DOHH2 (cell line): ENCODE data around the gene FYCO1.

Experiments
- H3F3A ChIP-seq: fragments of 200-600 bp; sonication (generic), shearing (Covaris generic); 2 replicates; pipeline ENCODE4 v1.6.0; 2016; ENCODE audit warnings: antibody characterized with exemption, mild to moderate bottlenecking; ENCODE audit not compliant: control insufficient read depth, insufficient read depth
- H3K27ac ChIP-seq: fragments of 200-600 bp; sonication (generic); 2 replicates; pipeline ENCODE4 v1.5.1; 2014; ENCODE audit warnings: low read depth, mild to moderate bottlenecking, low read length, moderate library complexity
- H3K27me3 ChIP-seq: fragments of 200-600 bp; sonication (generic); 2 replicates; pipeline ENCODE4 v1.6.1; 2014; ENCODE audit warnings: mild to moderate bottlenecking, low read length, mixed read lengths; ENCODE audit not compliant: control insufficient read depth
- H3K36me3 ChIP-seq: fragments of 200-600 bp; sonication (generic); 2 replicates; pipeline ENCODE4 v1.6.1; 2014; ENCODE audit warnings: mild to moderate bottlenecking, low read length, moderate library complexity, mixed read lengths; ENCODE audit not compliant: control insufficient read depth
- H3K4me1 ChIP-seq: fragments of 200-600 bp; sonication (generic); 2 replicates; pipeline ENCODE4 v1.6.1; 2014; ENCODE audit warnings: mild to moderate bottlenecking, low read length, mixed read lengths; ENCODE audit not compliant: control insufficient read depth
- H3K4me2 ChIP-seq: fragments of 200-600 bp; sonication (generic); 2 replicates; pipeline ENCODE4 v1.6.0; 2014; ENCODE audit warnings: mild to moderate bottlenecking, low read length, moderate library complexity
- H3K4me3 ChIP-seq: fragments of 200-600 bp; sonication (generic); 2 replicates; pipeline ENCODE4 v1.5.1; 2014; ENCODE audit warnings: mild to moderate bottlenecking, low read length, mixed read lengths
- H3K79me2 ChIP-seq: fragments of 200-600 bp; sonication (generic); 2 replicates; pipeline ENCODE4 v1.6.1; 2014; ENCODE audit warnings: mild to moderate bottlenecking, low read length, mixed read lengths; ENCODE audit not compliant: control insufficient read depth
- H3K9me2 ChIP-seq: fragments of 200-600 bp; sonication (generic); replicated peaks from 2 replicates; pipeline ENCODE4 v1.6.1; 2014; ENCODE audit warnings: mild to moderate bottlenecking, low read length, mixed read lengths; ENCODE audit not compliant: control insufficient read depth
- H3K9me3 ChIP-seq: fragments of 200-600 bp; sonication (generic); 2 replicates; pipeline ENCODE4 v1.6.1; 2014; ENCODE audit warnings: antibody characterized with exemption, low read length, mixed read lengths; ENCODE audit not compliant: control insufficient read depth, insufficient read depth
- H4K20me1 ChIP-seq: fragments of 200-600 bp; sonication (generic); 2 replicates; pipeline ENCODE4 v1.6.0; 2014; ENCODE audit warnings: low read depth, mild to moderate bottlenecking, antibody characterized with exemption, low read length, moderate library complexity; ENCODE audit not compliant: control insufficient read depth, insufficient read depth
- CTCF ChIP-seq: fragments of 200-600 bp; sonication (generic); IDR thresholded peaks from one replicate; pipeline ENCODE4 v1.5.1; 2014; ENCODE audit warnings: antibody characterized with exemption, mild to moderate bottlenecking, low read depth, low read length; ENCODE audit not compliant: poor library complexity, severe bottlenecking
- EZH2phosphoT487 ChIP-seq: fragments of 200-600 bp; sonication (generic); IDR thresholded peaks from 2 replicates; pipeline ENCODE4 v1.6.1; 2017; ENCODE audit warnings: borderline replicate concordance, mild to moderate bottlenecking, antibody characterized with exemption, low read length, moderate library complexity, mixed read lengths

Gene FYCO1

GRCh38 chr3:45947361-45947760 is 48.3 kb downstream of the FYCO1 start:
- Histone ChIP-seq H3K4me2 (no peak overlapping the region), H3K36me3 (peaks cover 42% of the 10 kb centered on the region)

DNA sequence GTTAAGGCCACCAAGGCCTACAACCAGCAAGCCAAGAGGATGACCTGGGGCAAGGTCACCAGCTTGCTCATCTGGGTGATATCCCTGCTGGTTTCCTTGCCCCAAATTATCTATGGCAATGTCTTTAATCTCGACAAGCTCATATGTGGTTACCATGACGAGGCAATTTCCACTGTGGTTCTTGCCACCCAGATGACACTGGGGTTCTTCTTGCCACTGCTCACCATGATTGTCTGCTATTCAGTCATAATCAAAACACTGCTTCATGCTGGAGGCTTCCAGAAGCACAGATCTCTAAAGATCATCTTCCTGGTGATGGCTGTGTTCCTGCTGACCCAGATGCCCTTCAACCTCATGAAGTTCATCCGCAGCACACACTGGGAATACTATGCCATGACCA is 48.7 kb downstream of the FYCO1 start:
- Histone ChIP-seq H3K36me3 (peaks cover 42% of the 10 kb centered on the region), H3K4me2 (no peak overlapping the region), H3F3A (no peaks in the 10 kb centered on the region), H3K79me2 (no peaks in the 10 kb centered on the region), H3K4me3 (no peak overlapping the region), H4K20me1 (no peaks in the 10 kb centered on the region), H3K9me3 (no peaks in the 10 kb centered on the region), H3K9me2 (no peaks in the 10 kb centered on the region), H3K27me3 (no peaks in the 10 kb centered on the region), H3K4me1 (no peaks in the 10 kb centered on the region), H3K27ac (no peak overlapping the region)
- TF ChIP-seq EZH2phosphoT487 (no peak), CTCF (no peak)

More at GRCh38 chr3:45947361-45947760, 48.3 kb downstream of the FYCO1 start:
- H3K79me2 ChIP-seq: no peaks in the 10 kb centered on the region
- H3K4me3 ChIP-seq: no peak overlapping the region
- H3K4me1 ChIP-seq: no peaks in the 10 kb centered on the region
- H3F3A ChIP-seq: no peaks in the 10 kb centered on the region
- TF ChIP-seq EZH2phosphoT487: no peak
- TF ChIP-seq CTCF: no peak
- no peaks in the 10 kb centered on the region for H3K27me3 ChIP-seq
- no peak overlapping the region for H3K27ac ChIP-seq
- no peaks in the 10 kb centered on the region for H3K9me2 ChIP-seq
- H3K9me3 ChIP-seq: no peaks in the 10 kb centered on the region
- no peaks in the 10 kb centered on the region for H4K20me1 ChIP-seq

DNA sequence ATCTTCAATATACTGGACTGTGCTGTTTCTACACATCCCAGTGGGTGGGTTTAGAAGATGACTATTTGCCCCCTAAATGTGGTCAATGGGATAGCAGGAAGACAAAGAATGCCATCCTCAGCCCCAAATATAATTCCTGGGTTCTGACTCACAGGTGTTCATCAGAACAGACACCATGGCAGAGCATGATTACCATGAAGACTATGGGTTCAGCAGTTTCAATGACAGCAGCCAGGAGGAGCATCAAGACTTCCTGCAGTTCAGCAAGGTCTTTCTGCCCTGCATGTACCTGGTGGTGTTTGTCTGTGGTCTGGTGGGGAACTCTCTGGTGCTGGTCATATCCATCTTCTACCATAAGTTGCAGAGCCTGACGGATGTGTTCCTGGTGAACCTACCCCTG is 49.3 kb downstream of the FYCO1 start:
- no peaks in the 10 kb centered on the region for H4K20me1 ChIP-seq
- H3K4me1 ChIP-seq: no peaks in the 10 kb centered on the region
- H3F3A ChIP-seq: no peaks in the 10 kb centered on the region
- no peaks in the 10 kb centered on the region for H3K9me2 ChIP-seq
- H3K4me2 ChIP-seq: no peak overlapping the region
- TF ChIP-seq CTCF: no peak
- TF ChIP-seq EZH2phosphoT487: no peak
- H3K27me3 ChIP-seq: no peaks in the 10 kb centered on the region
- H3K79me2 ChIP-seq: no peaks in the 10 kb centered on the region
- H3K36me3 ChIP-seq: peaks cover 41% of the 10 kb centered on the region
- H3K27ac ChIP-seq: no peak overlapping the region
- no peak overlapping the region for H3K4me3 ChIP-seq
- H3K9me3 ChIP-seq: no peaks in the 10 kb centered on the region
